C4-2B (cell line): Measurements from ENCODE around the gene ACVR1B.
"Not testable (repeated sequence)": the region's sequence is repeated elsewhere in the genome, so short reads cannot be mapped to it uniquely, and the experiment has no call there.

Experiments used
- H3K27ac ChIP-seq: fragments of 450-650 bp; 2 replicates; pipeline ENCODE4 v1.5.1; 2017
- CTCF ChIP-seq: fragments of 450-650 bp; conservative IDR thresholded peaks from 2 replicates; pipeline ENCODE4 v1.5.1; 2017; ENCODE audit warnings: mild to moderate bottlenecking
- ZFX ChIP-seq: fragments of 450-650 bp; IDR thresholded peaks from 2 replicates; pipeline ENCODE4 v1.6.1; 2017

Gene ACVR1B

GRCh38 chr12:51973560-51973959, 22.1 kb downstream of the ACVR1B start:
- no peak for TF ChIP-seq CTCF
- TF ChIP-seq ZFX, result no peak
- no peak overlapping the region for H3K27ac ChIP-seq

GRCh38 chr12:51974646-51975045, 23.1 kb downstream of the ACVR1B start:
- H3K27ac ChIP-seq, result no peak overlapping the region
- TF ChIP-seq CTCF (no peak), ZFX (no peak)

GRCh38 chr12:51975196-51975595, 23.7 kb downstream of the ACVR1B start:
- H3K27ac ChIP-seq, result no peak overlapping the region
- no peak for TF ChIP-seq ZFX
- no peak for TF ChIP-seq CTCF

- TF ChIP-seq ZFX, result no peak
- no peak overlapping the region for H3K27ac ChIP-seq
Measured at GRCh38 chr12:51976376-51977160, 25.1 kb downstream of the ACVR1B start.

- TF ChIP-seq ZFX (no peak), CTCF (no peak)
- no peak overlapping the region for H3K27ac ChIP-seq
Measured at GRCh38 chr12:51977320-51977753, 25.8 kb downstream of the ACVR1B start.

GRCh38 chr12:51979306-51979705, 27.8 kb downstream of the ACVR1B start:
- not testable (repeated sequence) for H3K27ac ChIP-seq

- TF ChIP-seq CTCF, result peak; percentile 99
- no peak for TF ChIP-seq ZFX
- no peak overlapping the region for H3K27ac ChIP-seq
Measured at GRCh38 chr12:51980051-51980808, 28.7 kb downstream of the ACVR1B start.

GRCh38 chr12:51980809-51981127, 29.3 kb downstream of the ACVR1B start:
- TF ChIP-seq ZFX (no peak), CTCF (0 out of 2 replicates have a peak, but pooled peaks have one; percentile 54)
- H3K27ac ChIP-seq, result no peak overlapping the region
